Liver (tissue), 3 donors: Measurements from ENCODE around the gene RAVER2.

Source experiments
- CTCF ChIP-seq: fragments of 150-350 bp; IDR thresholded peaks from 2 replicates; pipeline ENCODE4 v1.5.1; 2017; ENCODE audit warnings: improper control_type of control experiment, low read depth, low read length; ENCODE audit not compliant: missing input control
- FOXA1 ChIP-seq: IDR thresholded peaks from 2 replicates; pipeline ENCODE4 v1.6.1; 2016; ENCODE audit warnings: antibody characterized with exemption
- GABPA ChIP-seq, 2 donors: IDR thresholded peaks in 1 of 2; conservative IDR thresholded peaks in 1 of 2; 2 replicates each; pipeline ENCODE4 v1.6.1; 2016; ENCODE audit warnings: antibody characterized with exemption in 2 of 2, mild to moderate bottlenecking in 1 of 2, moderate library complexity in 1 of 2
- HNF4A ChIP-seq, 2 donors: conservative IDR thresholded peaks; 2 replicates each; pipeline ENCODE4 v1.6.1; 2016; ENCODE audit warnings: antibody characterized with exemption in 2 of 2, mild to moderate bottlenecking in 2 of 2
- JUND ChIP-seq, 2 donors: IDR thresholded peaks; 2 replicates each; pipeline ENCODE4 v1.6.1; 2016; ENCODE audit warnings: antibody characterized with exemption in 2 of 2
- MAX ChIP-seq: IDR thresholded peaks from 2 replicates; pipeline ENCODE4 v1.6.1; 2016; ENCODE audit warnings: antibody characterized with exemption
- RAD21 ChIP-seq, 2 donors: IDR thresholded peaks; 2 replicates each; pipeline ENCODE4 v1.6.1; 2016; ENCODE audit warnings: antibody characterized with exemption in 2 of 2, mild to moderate bottlenecking in 2 of 2
- REST ChIP-seq: IDR thresholded peaks from 2 replicates; pipeline ENCODE4 v1.6.1; 2016; ENCODE audit warnings: antibody characterized with exemption, mild to moderate bottlenecking
- TAF1 ChIP-seq: conservative IDR thresholded peaks from 2 replicates; pipeline ENCODE4 v1.6.1; 2016; ENCODE audit warnings: antibody characterized with exemption, mild to moderate bottlenecking
- ZBTB33 ChIP-seq: IDR thresholded peaks from 2 replicates; pipeline ENCODE4 v1.6.1; 2016; ENCODE audit warnings: antibody characterized with exemption
- donor health status: healthy.
- donor health status: healthy.

- no peak for TF ChIP-seq CTCF
- no peak for TF ChIP-seq ZBTB33
- TF ChIP-seq JUND (IDR thresholded peaks at IDR 0.05) = no peak
- TF ChIP-seq GABPA (IDR thresholded peaks at IDR 0.05 in 1 of 2, conservative IDR thresholded peaks at IDR 0.05 in 1 of 2) = no peak
- TF ChIP-seq FOXA1 = no peak
- TF ChIP-seq MAX = no peak
- no peak for TF ChIP-seq REST
- TF ChIP-seq RAD21 (IDR thresholded peaks at IDR 0.05) = no peak
- TF ChIP-seq TAF1 = no peak
- no peak for TF ChIP-seq HNF4A (conservative IDR thresholded peaks at IDR 0.05)
Measured at GRCh38 chr1:64867266-64867665, 122.4 kb downstream of the RAVER2 start.
